GM23248 (cell line): Measurements from ENCODE around the gene MAGI3.

Experiments
- EZH2 ChIP-seq: fragments of 200-600 bp; sonication (generic); IDR thresholded peaks from 2 replicates; pipeline ENCODE4 v1.6.1; 2018; ENCODE audit warnings: antibody characterized with exemption, mild to moderate bottlenecking; ENCODE audit not compliant: insufficient read depth, poor library complexity, severe bottlenecking
- EZH2phosphoT487 ChIP-seq: fragments of 200-600 bp; sonication (generic); IDR thresholded peaks from 2 replicates; pipeline ENCODE4 v1.6.1; 2018; ENCODE audit warnings: antibody characterized with exemption, moderate library complexity, mild to moderate bottlenecking, low read depth; ENCODE audit not compliant: insufficient read depth

GRCh38 chr1:113439277-113439670 is 49.0 kb downstream of the MAGI3 start:
- TF ChIP-seq EZH2 = no peak
- TF ChIP-seq EZH2phosphoT487 = no peak
